Measurements from ENCODE around the gene TANGO2. TPM values are rescaled to one million over a fixed set of nuclear protein-coding genes. Genes with fewer than 3 reads are reported as not detected.

TANGO2 gene
- total RNA-seq, 1 donor from 2014 or later = 14.8 TPM

- no peak for TF ChIP-seq CTCF (conservative IDR thresholded peaks at IDR 0.05; ENCODE audit: low read depth, low read length)
- no peak for DNase-seq (ENCODE audit: low read depth)
- no peak overlapping the region for H3K4me3 ChIP-seq (ENCODE audit: low read depth, low read length)
Observed at GRCh38 chr22:20025401-20026203, 4.7 kb downstream of the TANGO2 start.

- no peak for TF ChIP-seq CTCF (conservative IDR thresholded peaks at IDR 0.05; ENCODE audit: low read depth, low read length)
- no peak for DNase-seq (ENCODE audit: low read depth)
- H3K4me3 ChIP-seq (ENCODE audit: low read depth, low read length) = no peak overlapping the region
Observed at GRCh38 chr22:20026204-20026908, 5.4 kb downstream of the TANGO2 start.

DNA sequence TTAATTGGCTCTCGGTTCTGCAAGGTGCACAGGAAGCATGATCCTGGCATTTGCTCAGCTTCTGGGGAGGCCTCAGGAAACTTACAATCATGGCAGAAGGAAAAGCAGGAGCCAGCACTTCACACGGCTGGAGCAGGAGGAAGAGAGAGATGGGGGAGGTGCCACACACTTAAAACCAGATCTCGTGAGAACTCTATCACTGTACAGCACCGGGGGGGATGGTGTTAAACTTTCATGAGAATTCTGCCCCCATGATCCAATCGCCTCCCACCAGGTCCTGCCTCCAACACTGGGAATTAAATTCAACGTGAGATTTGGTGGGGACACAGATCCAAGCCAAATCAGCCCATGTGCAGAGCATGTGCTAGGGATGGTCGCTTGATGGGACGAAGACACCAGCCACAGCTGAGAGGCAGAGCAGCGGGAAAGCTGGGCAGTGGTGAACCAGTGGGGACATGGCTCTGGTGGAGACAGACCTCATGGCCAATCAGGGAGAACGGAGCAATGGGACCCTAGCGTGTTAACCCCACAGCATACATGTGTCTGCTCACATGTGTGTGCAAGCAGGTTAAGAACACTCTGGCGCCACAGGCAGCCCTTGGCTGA is 6.2 kb downstream of the TANGO2 start:
- TF ChIP-seq CTCF (conservative IDR thresholded peaks at IDR 0.05; ENCODE audit: low read depth, low read length) = no peak
- H3K4me3 ChIP-seq (ENCODE audit: low read depth, low read length) = no peak overlapping the region
- no peak for DNase-seq (ENCODE audit: low read depth)

- no peak overlapping the region for H3K4me3 ChIP-seq (ENCODE audit: low read depth, low read length)
- TF ChIP-seq CTCF (conservative IDR thresholded peaks at IDR 0.05; ENCODE audit: low read depth, low read length) = peak; percentile 42
- no peak for DNase-seq (ENCODE audit: low read depth)
Observed at GRCh38 chr22:20027966-20028854, 7.3 kb downstream of the TANGO2 start.

GRCh38 chr22:20028855-20029549 is 8.1 kb downstream of the TANGO2 start:
- no peak overlapping the region for H3K4me3 ChIP-seq (ENCODE audit: low read depth, low read length)
- TF ChIP-seq CTCF (conservative IDR thresholded peaks at IDR 0.05; ENCODE audit: low read depth, low read length) = no peak

More at GRCh38 chr22:20028855-20029549, 8.1 kb downstream of the TANGO2 start:
- DNase-seq (ENCODE audit: low read depth) = no peak
